ENCODE measurements around the gene CHDH. TPM values are rescaled to one million over a fixed set of nuclear protein-coding genes. Genes with fewer than 3 reads are reported as not detected.
A peak's percentile ranks its signal among the peaks of the same experiment; 100 is the strongest.

The CHDH gene
- total RNA-seq, 4 donors from 2014 or later, result 1.8 to 9.1 (median 4.2) TPM

- Histone ChIP-seq H3K4me1 (peaks cover 0 to 9% of the 10 kb centered on the region in 2 donors), H3K27ac (no peak overlapping the region), H3K36me3 (no peaks in the 10 kb centered on the region), H3K9me3 (no peaks in the 10 kb centered on the region), H3K4me3 (no peak overlapping the region), H3K27me3 (no peaks in the 10 kb centered on the region)
- intact Hi-C loops (cut with DNase I; ENCODE audit: low total_unique reads), result no loop called here
- DNase-seq, result no peak
- TF ChIP-seq CTCF (IDR thresholded peaks at IDR 0.05), result no peak
- TF ChIP-seq POLR2A (IDR thresholded peaks at IDR 0.05), result no peak
These were observed 66.0 kb downstream of the CHDH start for GRCh38 chr3:53780171-53780570.

DNA sequence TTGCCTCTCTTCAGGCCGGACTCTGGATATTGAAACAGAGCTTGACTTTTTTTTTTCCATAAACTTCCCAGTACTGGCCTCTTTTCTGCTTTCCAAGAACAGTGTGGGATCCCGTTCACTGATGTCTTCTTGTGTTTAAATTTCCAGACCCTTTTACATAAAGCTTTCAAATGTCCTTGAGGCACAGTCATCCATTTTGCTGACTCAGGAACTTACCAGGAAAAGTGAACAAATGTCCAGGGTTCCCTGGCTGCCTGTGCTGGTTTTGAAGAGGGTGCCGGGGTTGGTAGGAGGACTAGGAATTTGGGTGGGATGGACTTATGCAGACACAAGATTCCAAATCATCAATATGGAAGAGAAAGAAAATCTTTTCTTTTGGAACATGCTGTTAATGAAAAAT lies 68.1 kb downstream of the CHDH start:
- H3K9me3 ChIP-seq, result no peaks in the 10 kb centered on the region
- H3K36me3 ChIP-seq, result no peaks in the 10 kb centered on the region
- TF ChIP-seq CTCF (IDR thresholded peaks at IDR 0.05) (no peak), POLR2A (IDR thresholded peaks at IDR 0.05) (no peak)
- no peaks in the 10 kb centered on the region for H3K27me3 ChIP-seq
- intact Hi-C loops (cut with DNase I; ENCODE audit: low total_unique reads), result no loop called here
- no peak overlapping the region for H3K4me3 ChIP-seq
- H3K4me1 ChIP-seq, result peaks cover 0 to 9% of the 10 kb centered on the region in 2 donors
- DNase-seq, result no peak
- H3K27ac ChIP-seq, result no peak overlapping the region

GRCh38 chr3:53777468-53777867 lies 68.8 kb downstream of the CHDH start:
- intact Hi-C loops (cut with DNase I; ENCODE audit: low total_unique reads), result no loop called here
- Histone ChIP-seq H3K36me3 (no peaks in the 10 kb centered on the region), H3K4me1 (peaks cover 0 to 9% of the 10 kb centered on the region in 2 donors), H3K27me3 (no peaks in the 10 kb centered on the region), H3K9me3 (no peaks in the 10 kb centered on the region), H3K4me3 (no peak overlapping the region), H3K27ac (peak overlapping the region in 1 of 2 donors; percentile 48)
- no peak for DNase-seq
- no peak for TF ChIP-seq POLR2A (IDR thresholded peaks at IDR 0.05)
- no peak for TF ChIP-seq CTCF (IDR thresholded peaks at IDR 0.05)

GRCh38 chr3:53776494-53777101 lies 69.6 kb downstream of the CHDH start:
- no peaks in the 10 kb centered on the region for H3K27me3 ChIP-seq
- H3K36me3 ChIP-seq, result no peaks in the 10 kb centered on the region
- intact Hi-C loops (cut with DNase I; ENCODE audit: low total_unique reads), result no loop called here
- H3K4me1 ChIP-seq, result peaks cover 0 to 9% of the 10 kb centered on the region in 2 donors
- TF ChIP-seq POLR2A (IDR thresholded peaks at IDR 0.05), result no peak
- TF ChIP-seq CTCF (IDR thresholded peaks at IDR 0.05), result no peak
- no peaks in the 10 kb centered on the region for H3K9me3 ChIP-seq
- H3K4me3 ChIP-seq, result no peak overlapping the region
- no peak for DNase-seq
- peak overlapping the region; percentile 48 to 58 for H3K27ac ChIP-seq

DNA sequence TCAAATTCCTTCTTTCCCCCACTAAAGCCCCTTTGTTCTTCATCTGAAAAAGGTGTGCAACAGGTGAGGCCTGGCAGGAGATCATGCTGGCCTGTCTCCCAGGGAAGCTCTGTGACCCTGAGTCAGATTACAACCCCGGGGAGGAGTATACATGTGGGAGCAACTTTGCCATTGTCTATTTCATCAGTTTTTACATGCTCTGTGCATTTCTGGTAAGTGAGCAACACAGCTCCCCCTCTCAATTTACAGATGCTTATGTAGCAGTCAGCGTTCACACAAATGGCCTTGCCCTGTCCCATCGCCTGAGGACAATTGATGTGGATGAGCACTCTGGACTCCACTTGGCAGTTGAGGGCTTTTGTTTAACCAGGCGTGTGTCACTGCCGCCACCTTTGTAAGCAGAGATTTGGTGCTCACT lies 70.4 kb downstream of the CHDH start:
- TF ChIP-seq CTCF (IDR thresholded peaks at IDR 0.05), result no peak
- TF ChIP-seq POLR2A (IDR thresholded peaks at IDR 0.05), result no peak
- no peaks in the 10 kb centered on the region for H3K27me3 ChIP-seq
- no peaks in the 10 kb centered on the region for H3K36me3 ChIP-seq
- H3K27ac ChIP-seq, result peak overlapping the region; percentile 48 to 58
- H3K4me3 ChIP-seq, result no peak overlapping the region
- DNase-seq, result no peak
- H3K9me3 ChIP-seq, result no peaks in the 10 kb centered on the region
- peaks cover 0 to 9% of the 10 kb centered on the region in 2 donors for H3K4me1 ChIP-seq
- intact Hi-C loops (cut with DNase I; ENCODE audit: low total_unique reads), result no loop called here

All from uterus (tissue), 4 donors.